Neural cell (in vitro differentiated cells): ENCODE measurements around the gene PEX6. TPM values are rescaled to one million over a fixed set of nuclear protein-coding genes. Genes with fewer than 3 reads are reported as not detected.

Experiments used
- H2AFZ ChIP-seq: fragments of 200-600, 300-800 bp; sonication (generic), shearing (Covaris generic); 2 replicates; pipeline ENCODE4 v1.6.0; 2014; ENCODE audit warnings: low read depth, mild to moderate bottlenecking, antibody characterized with exemption, low read length, moderate library complexity
- H3F3A ChIP-seq: fragments of 200-600 bp; shearing (Covaris generic); 2 replicates; pipeline ENCODE4 v1.6.1; 2016; ENCODE audit warnings: mild to moderate bottlenecking, moderate library complexity, mixed read lengths, antibody characterized with exemption, low read length; ENCODE audit not compliant: insufficient read depth, poor library complexity, severe bottlenecking
- H3K27ac ChIP-seq: fragments of 200-600, 300-800 bp; sonication (generic), shearing (Covaris generic); 2 replicates; pipeline ENCODE4 v1.5.1; 2014; ENCODE audit warnings: mild to moderate bottlenecking, low read length, moderate library complexity
- H3K27me3 ChIP-seq: fragments of 300-800, 200-600 bp; sonication (generic), shearing (Covaris generic); 2 replicates; pipeline ENCODE4 v1.6.0; 2014; ENCODE audit warnings: mild to moderate bottlenecking, low read depth, low read length, moderate library complexity; ENCODE audit not compliant: insufficient read depth
- H3K36me3 ChIP-seq: fragments of 300-800, 200-600 bp; sonication (generic), shearing (Covaris generic); 2 replicates; pipeline ENCODE4 v1.5.1; 2014; ENCODE audit warnings: mild to moderate bottlenecking, antibody characterized with exemption, low read length, moderate library complexity; ENCODE audit not compliant: insufficient read depth
- H3K4me2 ChIP-seq: fragments of 300-800, 200-600 bp; sonication (generic), shearing (Covaris generic); 2 replicates; pipeline ENCODE4 v1.6.0; 2014; ENCODE audit warnings: mild to moderate bottlenecking, low read length
- H3K4me3 ChIP-seq: fragments of 300-800, 200-600 bp; sonication (generic), shearing (Covaris generic); 2 replicates; pipeline ENCODE4 v1.5.1; 2014; ENCODE audit warnings: mild to moderate bottlenecking, low read length, moderate library complexity
- H3K79me2 ChIP-seq: fragments of 200-600 bp; shearing (Covaris generic); replicated peaks from 2 replicates; pipeline ENCODE4 v1.6.0; 2014; ENCODE audit warnings: mild to moderate bottlenecking, low read length, moderate library complexity; ENCODE audit not compliant: insufficient read depth
- H3K9ac ChIP-seq: fragments of 300-800, 200-600 bp; sonication (generic), shearing (Covaris generic); 2 replicates; pipeline ENCODE4 v1.6.1; 2016; ENCODE audit warnings: mild to moderate bottlenecking, low read length, mixed read lengths
- H3K9me2 ChIP-seq: fragments of 200-600 bp; shearing (Covaris generic); 2 replicates; pipeline ENCODE4 v1.6.1; 2016; ENCODE audit warnings: mild to moderate bottlenecking, low read length, mixed read lengths; ENCODE audit not compliant: insufficient read depth
- H3K9me3 ChIP-seq: fragments of 200-600, 300-800 bp; sonication (generic), shearing (Covaris generic); 2 replicates; pipeline ENCODE4 v1.6.1; 2016; ENCODE audit warnings: mild to moderate bottlenecking, mixed run types, low read length, moderate library complexity, mixed read lengths
- H4K20me1 ChIP-seq: fragments of 200-600 bp; shearing (Covaris generic); 2 replicates; pipeline ENCODE4 v1.6.1; 2016; ENCODE audit warnings: mild to moderate bottlenecking, mixed run types; ENCODE audit not compliant: insufficient read depth
- EP300 ChIP-seq: fragments of 450-650 bp; conservative IDR thresholded peaks from 2 replicates; pipeline ENCODE4 v1.6.1; 2014; ENCODE audit warnings: antibody characterized with exemption, mild to moderate bottlenecking, moderate library complexity; ENCODE audit not compliant: poor library complexity, severe bottlenecking
- EZH2 ChIP-seq: fragments of 200-600, 300-800 bp; shearing (Covaris generic), sonication (generic); IDR thresholded peaks from 2 replicates; pipeline ENCODE4 v1.6.1; 2014; ENCODE audit warnings: antibody characterized with exemption, low read length, borderline replicate concordance, mild to moderate bottlenecking; ENCODE audit not compliant: insufficient read depth, poor library complexity, severe bottlenecking
- MXI1 ChIP-seq: fragments of 450-650 bp; conservative IDR thresholded peaks from 2 replicates; pipeline ENCODE4 v1.6.1; 2014; ENCODE audit warnings: antibody characterized with exemption, mild to moderate bottlenecking; ENCODE audit not compliant: poor library complexity, severe bottlenecking
- POLR2AphosphoS5 ChIP-seq: IDR thresholded peaks from 2 replicates; pipeline ENCODE4 v1.6.1; 2012
- RAD21 ChIP-seq: fragments of 450-650 bp; conservative IDR thresholded peaks from 2 replicates; pipeline ENCODE4 v1.6.1; 2014; ENCODE audit warnings: antibody characterized with exemption, mild to moderate bottlenecking, moderate library complexity
- SMC3 ChIP-seq: fragments of 450-650 bp; conservative IDR thresholded peaks from 2 replicates; pipeline ENCODE4 v1.6.1; 2014; ENCODE audit warnings: antibody characterized with exemption, mild to moderate bottlenecking, moderate library complexity; ENCODE audit not compliant: poor library complexity
- TAF1 ChIP-seq: IDR thresholded peaks from 2 replicates; pipeline ENCODE4 v1.6.1; 2012; ENCODE audit warnings: low read depth
- polyA plus RNA-seq: library from polyadenylated mRNA; depleted of rRNA; stranded (reverse); fragments of >200 nt; gene quantifications from 2 replicates; pipeline ENCODE4 v1.2.3, GENCODE V29; 2014
- TF ChIP-seq, protein P1 (sequence below): IDR thresholded peaks from 2 replicates; pipeline ENCODE4 v1.6.1; 2012; ENCODE audit warnings: borderline replicate concordance
- TF ChIP-seq, protein P2 (sequence below): fragments of 450-650 bp; IDR thresholded peaks from 2 replicates; pipeline ENCODE4 v1.5.1; 2014; ENCODE audit warnings: antibody characterized with exemption, mild to moderate bottlenecking, moderate library complexity; ENCODE audit not compliant: poor library complexity, severe bottlenecking

The PEX6 gene
- polyA plus RNA-seq, 1 donor from 2014 or later: 20.4 TPM

DNA sequence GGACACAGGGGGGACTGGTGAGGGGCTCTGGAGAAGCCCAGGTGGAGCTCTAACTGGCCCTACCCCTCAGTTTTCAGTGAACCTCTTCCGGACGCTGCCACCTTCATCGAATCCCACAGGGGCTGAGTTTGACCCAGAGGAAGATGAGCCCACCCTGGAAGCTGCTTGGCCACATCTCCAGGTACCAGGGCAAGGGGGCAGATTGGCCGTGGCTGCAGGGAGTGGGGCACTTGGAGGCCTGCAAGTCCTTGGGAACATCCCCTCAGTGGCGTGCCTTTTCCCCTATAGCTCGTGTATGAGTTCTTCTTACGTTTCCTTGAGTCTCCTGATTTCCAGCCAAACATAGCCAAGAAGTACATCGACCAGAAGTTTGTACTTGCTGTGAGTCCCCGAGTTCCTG, 28.1 kb upstream of the PEX6 start:
- H3K9ac ChIP-seq: no peak overlapping the region
- no peaks in the 10 kb centered on the region for H4K20me1 ChIP-seq
- TF ChIP-seq EZH2: no peak
- H3F3A ChIP-seq: no peaks in the 10 kb centered on the region
- H3K79me2 ChIP-seq: no peaks in the 10 kb centered on the region
- H3K36me3 ChIP-seq: no peaks in the 10 kb centered on the region
- H2AFZ ChIP-seq: no peak overlapping the region
- no peaks in the 10 kb centered on the region for H3K9me3 ChIP-seq
- H3K9me2 ChIP-seq: no peaks in the 10 kb centered on the region
- H3K4me2 ChIP-seq: no peak overlapping the region
- no peak overlapping the region for H3K27ac ChIP-seq
- H3K4me3 ChIP-seq: no peak overlapping the region
- H3K27me3 ChIP-seq: no peaks in the 10 kb centered on the region

DNA sequence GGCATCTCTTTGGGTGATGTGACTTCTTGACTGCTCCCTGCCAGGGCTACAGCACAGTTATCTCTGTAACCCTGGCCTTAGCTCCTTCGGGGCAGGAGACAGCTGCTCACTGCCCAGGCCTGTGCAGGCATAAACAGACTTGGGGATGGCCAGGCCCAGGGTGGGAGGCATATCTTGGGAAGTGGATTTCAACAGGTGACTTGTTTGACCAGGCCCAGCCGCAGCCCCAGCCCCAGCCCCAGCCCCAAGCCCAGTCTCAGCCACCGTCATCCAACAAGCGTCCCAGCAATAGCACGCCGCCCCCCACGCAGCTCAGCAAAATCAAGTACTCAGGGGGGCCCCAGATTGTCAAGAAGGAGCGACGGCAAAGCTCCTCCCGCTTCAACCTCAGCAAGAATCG, 27.3 kb upstream of the PEX6 start:
- no peaks in the 10 kb centered on the region for H3K9me3 ChIP-seq

More for the DNA sequence above, 27.3 kb upstream of the PEX6 start:
- Histone ChIP-seq H3K27me3 (no peaks in the 10 kb centered on the region), H4K20me1 (no peaks in the 10 kb centered on the region), H3K4me2 (no peak overlapping the region), H3K36me3 (no peaks in the 10 kb centered on the region), H3F3A (no peaks in the 10 kb centered on the region), H3K9ac (no peak overlapping the region), H2AFZ (no peak overlapping the region), H3K27ac (no peak overlapping the region), H3K9me2 (no peaks in the 10 kb centered on the region), H3K4me3 (no peak overlapping the region), H3K79me2 (no peaks in the 10 kb centered on the region)
- TF ChIP-seq, protein P1, sequence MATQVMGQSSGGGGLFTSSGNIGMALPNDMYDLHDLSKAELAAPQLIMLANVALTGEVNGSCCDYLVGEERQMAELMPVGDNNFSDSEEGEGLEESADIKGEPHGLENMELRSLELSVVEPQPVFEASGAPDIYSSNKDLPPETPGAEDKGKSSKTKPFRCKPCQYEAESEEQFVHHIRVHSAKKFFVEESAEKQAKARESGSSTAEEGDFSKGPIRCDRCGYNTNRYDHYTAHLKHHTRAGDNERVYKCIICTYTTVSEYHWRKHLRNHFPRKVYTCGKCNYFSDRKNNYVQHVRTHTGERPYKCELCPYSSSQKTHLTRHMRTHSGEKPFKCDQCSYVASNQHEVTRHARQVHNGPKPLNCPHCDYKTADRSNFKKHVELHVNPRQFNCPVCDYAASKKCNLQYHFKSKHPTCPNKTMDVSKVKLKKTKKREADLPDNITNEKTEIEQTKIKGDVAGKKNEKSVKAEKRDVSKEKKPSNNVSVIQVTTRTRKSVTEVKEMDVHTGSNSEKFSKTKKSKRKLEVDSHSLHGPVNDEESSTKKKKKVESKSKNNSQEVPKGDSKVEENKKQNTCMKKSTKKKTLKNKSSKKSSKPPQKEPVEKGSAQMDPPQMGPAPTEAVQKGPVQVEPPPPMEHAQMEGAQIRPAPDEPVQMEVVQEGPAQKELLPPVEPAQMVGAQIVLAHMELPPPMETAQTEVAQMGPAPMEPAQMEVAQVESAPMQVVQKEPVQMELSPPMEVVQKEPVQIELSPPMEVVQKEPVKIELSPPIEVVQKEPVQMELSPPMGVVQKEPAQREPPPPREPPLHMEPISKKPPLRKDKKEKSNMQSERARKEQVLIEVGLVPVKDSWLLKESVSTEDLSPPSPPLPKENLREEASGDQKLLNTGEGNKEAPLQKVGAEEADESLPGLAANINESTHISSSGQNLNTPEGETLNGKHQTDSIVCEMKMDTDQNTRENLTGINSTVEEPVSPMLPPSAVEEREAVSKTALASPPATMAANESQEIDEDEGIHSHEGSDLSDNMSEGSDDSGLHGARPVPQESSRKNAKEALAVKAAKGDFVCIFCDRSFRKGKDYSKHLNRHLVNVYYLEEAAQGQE: no peak
- TF ChIP-seq TAF1: no peak
- no peak for TF ChIP-seq EZH2
- TF ChIP-seq POLR2AphosphoS5: no peak
- TF ChIP-seq SMC3: no peak
- TF ChIP-seq, protein P2, sequence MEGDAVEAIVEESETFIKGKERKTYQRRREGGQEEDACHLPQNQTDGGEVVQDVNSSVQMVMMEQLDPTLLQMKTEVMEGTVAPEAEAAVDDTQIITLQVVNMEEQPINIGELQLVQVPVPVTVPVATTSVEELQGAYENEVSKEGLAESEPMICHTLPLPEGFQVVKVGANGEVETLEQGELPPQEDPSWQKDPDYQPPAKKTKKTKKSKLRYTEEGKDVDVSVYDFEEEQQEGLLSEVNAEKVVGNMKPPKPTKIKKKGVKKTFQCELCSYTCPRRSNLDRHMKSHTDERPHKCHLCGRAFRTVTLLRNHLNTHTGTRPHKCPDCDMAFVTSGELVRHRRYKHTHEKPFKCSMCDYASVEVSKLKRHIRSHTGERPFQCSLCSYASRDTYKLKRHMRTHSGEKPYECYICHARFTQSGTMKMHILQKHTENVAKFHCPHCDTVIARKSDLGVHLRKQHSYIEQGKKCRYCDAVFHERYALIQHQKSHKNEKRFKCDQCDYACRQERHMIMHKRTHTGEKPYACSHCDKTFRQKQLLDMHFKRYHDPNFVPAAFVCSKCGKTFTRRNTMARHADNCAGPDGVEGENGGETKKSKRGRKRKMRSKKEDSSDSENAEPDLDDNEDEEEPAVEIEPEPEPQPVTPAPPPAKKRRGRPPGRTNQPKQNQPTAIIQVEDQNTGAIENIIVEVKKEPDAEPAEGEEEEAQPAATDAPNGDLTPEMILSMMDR: no peak
- TF ChIP-seq MXI1: no peak
- TF ChIP-seq EP300: no peak
- no peak for TF ChIP-seq RAD21
